Activated CD8-positive, alpha-beta T cell treated with anti-CD3 and anti-CD28 coated beads, Interleukin-2, amount 10 ng/mL, durations not matched to agents 7 days and 5 days (primary cell): Measurements from ENCODE around the gene SPDYE5. TPM values are rescaled to one million over a fixed set of nuclear protein-coding genes. Genes with fewer than 3 reads are reported as not detected.
"Not testable (repeated sequence)": the region's sequence is repeated elsewhere in the genome, so short reads cannot be mapped to it uniquely, and the experiment has no call there.

Experiments
- ATAC-seq: fragments of 150-1000 bp; cut with Tn5 transposase; one replicate; pipeline ENCODE4 v1.10.0; 2021; ENCODE audit warnings: moderate library complexity
- CTCF ChIA-PET: fragments of 350-600 bp; sonication (Branson Sonifier 250); formaldehyde crosslinking; loops from one replicate; lab custom pipeline; 2021; ENCODE audit warnings: antibody characterized with exemption; lab: Charles Lee
- POLR2A ChIA-PET: fragments of 350-600 bp; sonication (Branson Sonifier 250); formaldehyde crosslinking; loops from one replicate; lab custom pipeline; 2021; ENCODE audit warnings: antibody characterized with exemption; lab: Charles Lee
- DNase-seq: peaks from one replicate; pipeline ENCODE4 v3.0.0-alpha.2; 2020
- H3K27ac Mint-ChIP-seq: one replicate; pipeline ENCODE4 v1.8.0; 2021; ENCODE audit warnings: mild to moderate bottlenecking, mixed read lengths
- H3K27me3 Mint-ChIP-seq: one replicate; pipeline ENCODE4 v1.8.0; 2021; ENCODE audit warnings: low read depth, mixed read lengths
- H3K36me3 Mint-ChIP-seq: one replicate; pipeline ENCODE4 v1.8.0; 2021; ENCODE audit warnings: low read depth, mixed read lengths
- H3K4me1 Mint-ChIP-seq: one replicate; pipeline ENCODE4 v1.8.0; 2021; ENCODE audit warnings: low read depth, mixed read lengths
- H3K4me3 Mint-ChIP-seq: one replicate; pipeline ENCODE4 v1.8.0; 2021; ENCODE audit warnings: mild to moderate bottlenecking, mixed read lengths
- H3K9me3 Mint-ChIP-seq: one replicate; pipeline ENCODE4 v1.8.0; 2022; ENCODE audit warnings: mixed read lengths; ENCODE audit not compliant: insufficient read depth
- total RNA-seq, 2 experiments: library from RNA; stranded (reverse); gene quantifications; one replicate each; pipeline ENCODE4 v1.2.3, GENCODE V29; 2021

SPDYE5 gene
- not detected for total RNA-seq

GRCh38 chr7:75492020-75492419 is at the start of gene SPDYE5:
TSS of gene SPDYE5 (plus strand) at chr7:75492320. CDS start at chr7:75494048, 1,728 bp downstream.
- DNase-seq, POLR2A ChIA-PET: not testable (repeated sequence)

GRCh38 chr7:75442465-75443111 is 49.5 kb upstream of the SPDYE5 start:
- peak overlapping the region; percentile 94 for H3K27ac Mint-ChIP-seq
- H3K9me3 Mint-ChIP-seq, CTCF ChIA-PET, H3K4me1 Mint-ChIP-seq, POLR2A ChIA-PET, H3K27me3 Mint-ChIP-seq, DNase-seq: not testable (repeated sequence)
- peaks cover 31% of the 10 kb centered on the region for H3K36me3 Mint-ChIP-seq
- ATAC-seq, result peak; percentile 89
- peak overlapping the region; percentile 90 for H3K4me3 Mint-ChIP-seq

More at GRCh38 chr7:75492020-75492419, at the start of gene SPDYE5:
- ATAC-seq, H3K9me3 Mint-ChIP-seq, H3K4me1 Mint-ChIP-seq, H3K36me3 Mint-ChIP-seq, H3K27ac Mint-ChIP-seq, CTCF ChIA-PET, H3K4me3 Mint-ChIP-seq, H3K27me3 Mint-ChIP-seq: not testable (repeated sequence)

GRCh38 chr7:75449946-75450345 is 42.2 kb upstream of the SPDYE5 start:
- H3K27ac Mint-ChIP-seq, H3K9me3 Mint-ChIP-seq, H3K27me3 Mint-ChIP-seq, H3K36me3 Mint-ChIP-seq, ATAC-seq, H3K4me1 Mint-ChIP-seq, H3K4me3 Mint-ChIP-seq, DNase-seq, POLR2A ChIA-PET, CTCF ChIA-PET: not testable (repeated sequence)

DNA sequence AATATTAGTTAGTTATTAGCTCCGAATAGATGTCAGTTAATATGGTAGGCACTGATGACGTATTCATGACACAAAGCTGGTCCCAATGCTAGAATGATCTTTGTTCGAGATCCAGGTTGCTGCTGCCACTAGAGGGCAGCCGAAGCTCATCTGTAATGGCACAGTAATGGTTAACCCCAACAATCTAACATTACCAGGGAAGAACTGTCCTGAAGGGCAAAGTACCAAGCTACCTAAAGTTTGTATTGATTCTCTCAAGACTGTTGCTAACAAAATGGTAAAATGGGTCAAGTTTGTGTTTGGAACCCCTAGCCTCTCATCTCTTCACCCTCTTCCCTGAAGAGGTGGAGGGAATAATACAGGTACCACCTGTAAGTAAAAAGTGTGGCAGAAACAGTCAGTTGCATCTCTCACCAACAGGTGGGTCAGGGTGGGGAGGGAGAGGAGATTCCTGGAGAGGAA is 39.6 kb upstream of the SPDYE5 start:
- H3K27ac Mint-ChIP-seq, POLR2A ChIA-PET, H3K9me3 Mint-ChIP-seq, H3K4me3 Mint-ChIP-seq, H3K36me3 Mint-ChIP-seq, H3K27me3 Mint-ChIP-seq, DNase-seq, H3K4me1 Mint-ChIP-seq, CTCF ChIA-PET: not testable (repeated sequence)
- peak; percentile 87 for ATAC-seq

DNA sequence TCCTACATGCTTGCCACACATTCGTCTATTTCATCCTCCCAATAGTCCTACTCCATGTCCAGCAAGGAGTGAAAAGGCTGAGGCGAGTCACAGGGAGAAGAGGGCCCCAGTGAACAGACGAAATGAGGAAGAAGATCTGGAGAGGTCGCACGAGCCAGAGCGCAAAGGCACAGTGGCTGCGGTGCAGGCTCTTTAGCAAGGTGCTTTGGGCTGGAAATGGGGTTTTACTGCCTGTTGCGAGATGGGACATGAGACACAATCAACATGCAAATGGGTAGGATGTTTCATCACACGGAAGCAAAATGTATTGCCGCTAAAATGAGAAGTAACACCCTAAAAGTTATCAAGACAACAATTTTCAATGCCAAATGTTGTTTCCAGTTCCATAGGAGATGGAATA is 35.7 kb upstream of the SPDYE5 start:
- H3K27me3 Mint-ChIP-seq, H3K4me1 Mint-ChIP-seq, DNase-seq, H3K36me3 Mint-ChIP-seq, ATAC-seq, H3K27ac Mint-ChIP-seq, H3K9me3 Mint-ChIP-seq, H3K4me3 Mint-ChIP-seq, POLR2A ChIA-PET, CTCF ChIA-PET: not testable (repeated sequence)

DNA sequence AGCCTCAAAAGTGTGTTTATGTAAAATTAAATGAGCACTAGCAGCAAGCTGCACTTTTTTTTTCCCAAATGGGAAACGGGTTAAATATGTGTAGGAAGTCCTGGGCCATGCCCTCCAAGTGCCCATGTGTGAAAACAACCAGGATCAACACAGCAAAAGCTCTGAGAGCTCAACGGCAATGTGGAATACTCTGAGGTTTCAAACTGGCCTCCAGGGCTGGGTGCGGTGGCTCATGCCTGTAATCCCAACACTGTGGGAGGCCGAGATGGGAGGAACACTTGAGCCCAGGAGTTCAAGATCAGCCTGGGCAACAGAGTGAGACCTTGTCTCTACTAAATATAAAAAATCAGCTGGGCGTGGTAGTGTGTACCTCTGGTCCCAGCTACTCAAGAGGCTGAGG is 34.1 kb upstream of the SPDYE5 start:
- H3K9me3 Mint-ChIP-seq, H3K36me3 Mint-ChIP-seq, H3K27me3 Mint-ChIP-seq, DNase-seq, CTCF ChIA-PET, H3K27ac Mint-ChIP-seq, H3K4me3 Mint-ChIP-seq, POLR2A ChIA-PET, ATAC-seq, H3K4me1 Mint-ChIP-seq: not testable (repeated sequence)

DNA sequence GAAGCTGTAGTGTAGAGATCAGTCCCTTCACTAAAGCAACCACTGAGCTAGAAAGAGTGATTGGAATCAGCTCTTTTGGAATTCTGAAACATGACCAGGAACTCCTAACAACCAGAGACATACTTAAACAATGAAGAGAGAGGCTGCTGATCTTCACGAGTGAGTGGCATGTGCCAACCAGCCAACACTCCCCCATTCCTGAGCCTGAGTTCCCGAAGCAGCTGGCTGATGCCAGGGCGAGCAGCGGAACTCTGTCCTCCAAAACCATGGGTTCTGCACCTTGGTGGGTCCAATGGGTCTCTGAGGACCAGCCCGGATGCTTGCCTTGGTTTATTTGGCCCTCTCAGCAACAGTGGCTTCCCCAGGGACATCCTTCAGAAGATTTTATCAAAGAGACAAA is 31.6 kb upstream of the SPDYE5 start:
- H3K9me3 Mint-ChIP-seq, POLR2A ChIA-PET: not testable (repeated sequence)
- peak overlapping the region; percentile 7 for H3K27ac Mint-ChIP-seq

DNA sequence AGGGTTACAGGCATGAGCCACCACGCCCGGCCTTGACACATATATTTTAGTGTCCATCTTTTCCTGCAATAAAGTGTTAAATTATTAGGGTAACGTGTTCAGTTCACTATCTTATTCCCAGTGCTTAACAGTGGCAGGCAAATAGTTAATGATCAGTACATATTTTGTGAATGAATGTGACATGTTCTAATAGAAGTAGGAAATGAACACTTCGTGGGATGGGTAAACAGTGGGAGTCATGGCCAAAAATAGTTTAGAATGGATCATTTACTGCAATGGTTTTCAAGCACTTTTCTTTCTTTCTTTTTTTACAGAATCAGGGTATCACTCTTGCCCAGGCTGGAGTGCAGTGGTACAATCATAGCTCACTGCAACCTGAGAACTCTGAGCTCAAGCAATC is 22.0 kb upstream of the SPDYE5 start:
- peaks cover 46% of the 10 kb centered on the region for H3K36me3 Mint-ChIP-seq
- ATAC-seq, H3K9me3 Mint-ChIP-seq, H3K4me1 Mint-ChIP-seq, POLR2A ChIA-PET, CTCF ChIA-PET, H3K27me3 Mint-ChIP-seq, DNase-seq, H3K4me3 Mint-ChIP-seq, H3K27ac Mint-ChIP-seq: not testable (repeated sequence)

More for the DNA sequence above, 31.6 kb upstream of the SPDYE5 start:
- H3K4me1 Mint-ChIP-seq, H3K36me3 Mint-ChIP-seq, CTCF ChIA-PET, DNase-seq, H3K4me3 Mint-ChIP-seq, H3K27me3 Mint-ChIP-seq: not testable (repeated sequence)
- peak; percentile 23 for ATAC-seq

GRCh38 chr7:75477457-75477856 is 14.7 kb upstream of the SPDYE5 start:
- POLR2A ChIA-PET, result interaction anchor here (0.6 kb wide), 1 partner anchor 441 kb away, joined by 3 read pairs; no protein-coding TSS in a partner anchor
- H3K27me3 Mint-ChIP-seq, H3K4me1 Mint-ChIP-seq, ATAC-seq, H3K4me3 Mint-ChIP-seq, DNase-seq, H3K9me3 Mint-ChIP-seq, H3K27ac Mint-ChIP-seq, CTCF ChIA-PET: not testable (repeated sequence)
- peaks cover 20% of the 10 kb centered on the region for H3K36me3 Mint-ChIP-seq

GRCh38 chr7:75480313-75480712 is 11.8 kb upstream of the SPDYE5 start:
- H3K27ac Mint-ChIP-seq, H3K4me1 Mint-ChIP-seq, DNase-seq, H3K27me3 Mint-ChIP-seq, CTCF ChIA-PET, H3K9me3 Mint-ChIP-seq, ATAC-seq, POLR2A ChIA-PET, H3K4me3 Mint-ChIP-seq: not testable (repeated sequence)
- peaks cover 17% of the 10 kb centered on the region for H3K36me3 Mint-ChIP-seq

- Mint-ChIP-seq H3K4me1 (peaks cover 11% of the 10 kb centered on the region), H3K4me3 (peak overlapping the region; percentile 94), H3K36me3 (peaks cover 13% of the 10 kb centered on the region), H3K27ac (peak overlapping the region; percentile 90)
- peak; percentile 21 for DNase-seq
- CTCF ChIA-PET, H3K9me3 Mint-ChIP-seq, H3K27me3 Mint-ChIP-seq, POLR2A ChIA-PET: not testable (repeated sequence)
- peak; percentile 34 for ATAC-seq
Measured at GRCh38 chr7:75485355-75485978, 6.7 kb upstream of the SPDYE5 start.

GRCh38 chr7:75485979-75486643 is 6.0 kb upstream of the SPDYE5 start, which contains the start of gene POM121C:
TSS of gene POM121C (minus strand) at chr7:75486299. CDS start at chr7:75441496, 44,803 bp downstream.
- peak within 1 kb of the TSS; percentile 94 for H3K4me3 Mint-ChIP-seq
- peaks cover 11% of the 10 kb centered on the region for H3K4me1 Mint-ChIP-seq
- H3K9me3 Mint-ChIP-seq, H3K27me3 Mint-ChIP-seq, POLR2A ChIA-PET: not testable (repeated sequence)
- DNase-seq (peak; percentile 91), ATAC-seq (peak; percentile 100)
- peaks cover 13% of the 10 kb centered on the region for H3K36me3 Mint-ChIP-seq
- H3K27ac Mint-ChIP-seq, result peak within 1 kb of the TSS; percentile 90
- CTCF ChIA-PET, result interaction anchor here (0.9 kb wide), 1 partner anchor 534 kb away, joined by 4 read pairs; no protein-coding TSS in a partner anchor
